KOPT-K1 (cell line): Measurements from ENCODE around the gene FER1L5.

ENCODE experiments used
- H3K27ac ChIP-seq: fragments of 200-600 bp; sonication (generic); 2 replicates; pipeline ENCODE4 v1.5.1; 2016; ENCODE audit warnings: antibody characterized with exemption, mild to moderate bottlenecking, low read depth, low read length; ENCODE audit not compliant: poor library complexity, severe bottlenecking
- H3K36me3 ChIP-seq: fragments of 200-600 bp; sonication (generic); 2 replicates; pipeline ENCODE4 v1.5.1; 2017; ENCODE audit warnings: antibody characterized with exemption, mild to moderate bottlenecking, low read length, moderate library complexity; ENCODE audit not compliant: insufficient read depth
- H3K9me3 ChIP-seq: fragments of 200-600 bp; sonication (generic); 2 replicates; pipeline ENCODE4 v1.5.1; 2017; ENCODE audit warnings: antibody characterized with exemption, low read length, mild to moderate bottlenecking; ENCODE audit not compliant: insufficient read depth, poor library complexity, severe bottlenecking

FER1L5 gene

GRCh38 chr2:96683972-96684820, 41.6 kb downstream of the FER1L5 start:
- no peaks in the 10 kb centered on the region for H3K36me3 ChIP-seq
- H3K9me3 ChIP-seq = no peaks in the 10 kb centered on the region
- H3K27ac ChIP-seq = no peak overlapping the region

DNA sequence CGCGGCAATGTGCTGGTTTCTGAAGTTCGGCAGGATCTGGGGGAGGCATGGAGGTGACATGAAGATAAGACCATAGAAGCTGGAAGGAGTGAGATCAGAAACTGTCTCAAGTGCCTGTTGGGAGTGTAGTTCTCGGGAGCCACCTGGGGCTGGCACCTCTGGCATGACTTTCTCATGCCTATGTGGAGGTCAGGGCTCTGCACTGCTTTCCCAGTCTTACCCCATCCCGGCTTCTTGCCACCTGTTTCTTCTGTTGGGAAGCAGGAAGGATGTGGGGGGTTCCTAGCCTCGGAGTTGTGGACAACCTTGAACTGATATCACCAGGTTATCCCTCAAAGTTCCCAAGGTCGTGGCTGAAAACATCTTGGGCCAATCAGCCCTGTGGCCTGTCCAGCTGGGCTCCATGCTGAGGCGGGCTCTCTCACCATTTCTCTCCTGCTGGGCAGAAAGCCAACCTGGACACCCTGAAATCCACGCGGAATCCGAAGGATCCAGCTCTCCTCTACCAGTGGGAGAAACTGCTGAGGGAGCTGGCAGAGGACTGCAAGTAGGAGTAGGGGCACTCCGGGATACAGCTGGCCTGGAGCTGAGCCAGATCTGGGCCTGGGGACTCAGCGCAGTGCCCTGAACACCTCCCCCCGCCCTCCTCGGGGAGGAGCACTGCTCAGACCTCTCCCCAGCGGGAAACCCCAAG, 42.5 kb downstream of the FER1L5 start:
- no peak overlapping the region for H3K27ac ChIP-seq
- no peaks in the 10 kb centered on the region for H3K9me3 ChIP-seq
- no peaks in the 10 kb centered on the region for H3K36me3 ChIP-seq

GRCh38 chr2:96685577-96686459, 43.3 kb downstream of the FER1L5 start:
- Histone ChIP-seq H3K27ac (no peak overlapping the region), H3K9me3 (no peaks in the 10 kb centered on the region), H3K36me3 (no peaks in the 10 kb centered on the region)

DNA sequence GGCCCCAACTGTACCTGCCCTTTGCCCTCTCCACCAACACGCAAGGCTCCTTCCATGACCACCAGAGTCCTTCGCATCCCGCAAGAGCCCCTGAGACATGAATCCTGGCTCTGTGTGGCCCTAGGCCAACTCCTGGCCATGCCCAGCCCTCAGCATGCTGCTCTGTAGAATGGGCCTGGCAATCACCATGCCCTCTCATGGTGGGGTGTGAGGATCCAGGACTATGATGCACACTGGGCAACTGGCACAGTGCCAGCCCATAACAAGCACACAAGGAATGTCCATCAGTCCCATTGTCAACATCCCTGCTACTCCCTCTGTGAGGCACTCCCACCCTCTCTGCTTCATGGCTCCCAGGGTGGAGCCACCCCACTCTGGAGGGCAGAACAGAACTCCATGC, 44.7 kb downstream of the FER1L5 start:
- H3K36me3 ChIP-seq = no peaks in the 10 kb centered on the region
- no peaks in the 10 kb centered on the region for H3K9me3 ChIP-seq
- no peak overlapping the region for H3K27ac ChIP-seq

- Histone ChIP-seq H3K36me3 (no peaks in the 10 kb centered on the region), H3K9me3 (no peaks in the 10 kb centered on the region), H3K27ac (no peak overlapping the region)
These were observed 45.4 kb downstream of the FER1L5 start for GRCh38 chr2:96687711-96688640.

DNA sequence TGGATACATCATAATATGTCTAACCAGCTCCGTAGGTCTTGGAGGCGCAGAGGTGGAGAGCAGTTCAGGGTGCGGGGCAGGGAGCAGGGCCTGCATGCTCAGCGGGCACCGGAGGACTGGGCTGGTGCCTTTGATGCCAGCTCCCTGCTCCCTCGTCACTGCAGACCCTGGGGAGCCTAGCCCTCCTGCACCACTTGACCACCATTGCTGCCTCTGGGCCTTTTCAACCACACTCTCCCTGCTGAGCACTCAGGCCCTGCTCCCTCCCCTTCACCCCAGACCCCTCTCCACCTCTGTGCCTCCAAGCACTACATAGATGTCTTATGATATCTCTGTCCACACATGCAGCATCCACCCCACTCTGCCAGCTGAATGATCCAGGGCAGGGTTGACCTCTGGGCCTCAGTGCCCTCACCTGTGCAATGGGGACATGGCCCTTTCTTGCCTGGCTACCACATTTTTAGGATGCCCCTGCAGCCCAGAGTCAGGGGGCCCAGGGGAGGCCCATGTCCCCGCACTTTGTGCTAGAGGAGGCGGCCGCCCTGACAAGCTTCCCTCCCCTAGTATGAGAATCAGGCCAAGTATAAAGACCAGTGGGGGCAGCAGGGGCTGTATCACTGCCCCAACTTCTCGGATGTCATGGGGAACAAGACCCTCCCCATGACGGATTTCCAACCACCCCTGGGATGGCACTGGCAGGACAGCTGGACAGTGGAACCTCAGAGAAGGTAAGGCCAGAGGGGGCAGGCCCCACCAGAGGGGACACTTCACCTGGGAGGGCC, 46.3 kb downstream of the FER1L5 start:
- Histone ChIP-seq H3K9me3 (no peaks in the 10 kb centered on the region), H3K36me3 (no peaks in the 10 kb centered on the region), H3K27ac (no peak overlapping the region)

DNA sequence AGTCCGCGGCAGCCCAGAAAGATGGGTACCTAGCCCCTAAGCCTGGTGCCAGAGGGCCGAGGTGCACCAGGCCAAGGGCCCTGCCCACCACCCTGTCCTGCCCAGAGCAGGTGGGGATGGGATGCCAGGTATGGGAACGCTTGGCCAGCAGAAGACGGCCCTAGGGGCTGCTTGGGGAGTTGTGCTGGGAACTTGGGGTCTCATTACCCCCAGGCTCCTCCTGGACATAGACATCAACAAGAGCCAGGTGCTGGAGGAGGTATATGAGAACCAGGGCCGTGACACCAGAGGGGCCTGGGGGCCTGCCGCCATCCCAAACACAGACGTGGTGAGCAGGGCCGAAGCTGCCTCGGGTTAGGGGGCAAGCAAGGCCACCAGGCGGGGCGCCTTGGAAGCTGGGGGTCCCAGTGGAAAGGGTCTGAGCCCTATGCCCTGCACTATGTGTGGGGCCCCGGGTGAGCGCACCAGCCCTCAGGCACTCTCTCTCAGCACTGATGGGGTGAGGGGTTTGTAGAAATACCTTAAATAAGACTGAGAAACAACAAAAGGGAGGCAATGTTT, 46.9 kb downstream of the FER1L5 start:
- no peaks in the 10 kb centered on the region for H3K9me3 ChIP-seq
- no peak overlapping the region for H3K27ac ChIP-seq

DNA sequence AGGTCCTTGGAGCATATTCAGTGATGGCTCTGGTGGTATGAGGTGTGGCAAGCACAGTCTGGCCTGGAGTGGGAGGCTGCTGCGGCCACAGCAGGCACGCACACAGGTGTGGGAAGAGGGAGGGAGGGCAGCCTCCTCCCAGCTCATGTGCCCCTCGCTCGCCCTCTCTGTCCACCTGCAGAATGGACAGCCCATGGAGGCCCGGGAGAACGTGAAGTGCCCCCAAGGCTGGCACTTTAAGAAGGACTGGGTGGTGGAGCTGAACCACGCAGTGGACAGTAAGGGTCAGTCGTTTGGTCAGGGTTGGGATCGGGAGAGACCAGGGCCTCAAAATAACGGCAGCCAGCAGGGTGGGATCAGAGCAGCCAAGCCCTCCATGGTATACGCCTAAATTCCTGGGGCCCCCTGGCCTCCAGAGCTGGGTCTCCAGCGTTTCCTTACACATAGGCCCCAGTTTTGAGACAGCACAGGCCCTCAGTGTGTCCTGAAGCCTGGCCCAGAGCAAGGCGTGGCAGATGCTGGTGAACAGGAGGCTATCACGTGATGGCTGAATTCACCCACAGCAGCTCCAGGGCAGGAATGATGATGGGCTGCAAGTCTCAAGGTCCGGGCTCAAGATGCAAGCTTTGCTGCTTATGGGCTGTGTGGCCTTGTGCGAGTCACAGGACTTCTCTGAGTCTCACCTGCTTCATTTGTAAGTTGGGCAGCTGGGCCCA, 47.9 kb downstream of the FER1L5 start:
- H3K36me3 ChIP-seq = no peaks in the 10 kb centered on the region
- H3K27ac ChIP-seq = no peak overlapping the region
- no peaks in the 10 kb centered on the region for H3K9me3 ChIP-seq

More for the DNA sequence above, 46.9 kb downstream of the FER1L5 start:
- H3K36me3 ChIP-seq = no peaks in the 10 kb centered on the region

DNA sequence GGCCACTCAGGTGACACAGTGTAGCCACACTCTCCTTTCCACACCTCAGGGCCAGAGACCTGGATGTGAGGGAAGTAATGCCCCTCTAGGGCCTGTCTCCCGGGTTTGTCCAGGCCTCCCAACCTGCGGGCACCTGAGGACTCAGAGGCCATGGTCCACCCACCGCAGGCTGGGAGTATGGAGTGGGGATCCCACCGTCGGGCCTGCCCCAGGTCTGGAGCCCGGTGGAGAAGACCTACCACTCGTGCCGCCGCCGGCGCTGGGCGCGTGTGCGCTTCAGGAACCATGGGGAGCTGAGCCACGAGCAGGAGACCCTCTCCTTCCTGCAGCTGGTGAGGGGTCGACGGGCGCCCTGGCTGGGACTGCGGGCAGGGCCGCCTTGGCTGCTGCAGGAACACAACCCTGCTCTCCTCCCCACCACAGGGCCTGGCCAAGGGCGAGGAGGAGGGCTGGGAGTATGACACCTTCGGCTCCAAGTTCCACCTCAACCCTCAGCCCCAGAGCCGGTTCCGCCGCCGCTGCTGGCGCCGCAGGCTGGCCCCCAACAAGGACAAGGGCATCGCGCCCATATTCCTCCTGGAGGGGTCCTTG, 48.6 kb downstream of the FER1L5 start:
- Histone ChIP-seq H3K27ac (no peak overlapping the region), H3K9me3 (no peaks in the 10 kb centered on the region), H3K36me3 (no peaks in the 10 kb centered on the region)

- H3K36me3 ChIP-seq = no peaks in the 10 kb centered on the region
- no peaks in the 10 kb centered on the region for H3K9me3 ChIP-seq
- no peak overlapping the region for H3K27ac ChIP-seq
These were observed 49.8 kb downstream of the FER1L5 start for GRCh38 chr2:96692094-96692971.

GRCh38 chr2:96693286-96694200, 51.0 kb downstream of the FER1L5 start:
- Histone ChIP-seq H3K9me3 (no peaks in the 10 kb centered on the region), H3K27ac (no peak overlapping the region), H3K36me3 (no peaks in the 10 kb centered on the region)
